Erythroblast (primary cell): Measurements from ENCODE around the gene GBP7.

ENCODE experiments used
- DNase-seq, 2 experiments: peaks; one replicate each; lab custom pipeline; 2025; lab: John Stamatoyannopoulos, UW
- GATA1 ChIP-seq: IDR thresholded peaks from 2 replicates; pipeline ENCODE4 v1.6.1; 2011; ENCODE audit warnings: low read depth, mild to moderate bottlenecking, control low read depth, low read length, moderate library complexity
- POLR2A ChIP-seq: IDR thresholded peaks from 2 replicates; pipeline ENCODE4 v1.6.1; 2011; ENCODE audit warnings: mild to moderate bottlenecking, low read length

The GBP7 gene

DNA sequence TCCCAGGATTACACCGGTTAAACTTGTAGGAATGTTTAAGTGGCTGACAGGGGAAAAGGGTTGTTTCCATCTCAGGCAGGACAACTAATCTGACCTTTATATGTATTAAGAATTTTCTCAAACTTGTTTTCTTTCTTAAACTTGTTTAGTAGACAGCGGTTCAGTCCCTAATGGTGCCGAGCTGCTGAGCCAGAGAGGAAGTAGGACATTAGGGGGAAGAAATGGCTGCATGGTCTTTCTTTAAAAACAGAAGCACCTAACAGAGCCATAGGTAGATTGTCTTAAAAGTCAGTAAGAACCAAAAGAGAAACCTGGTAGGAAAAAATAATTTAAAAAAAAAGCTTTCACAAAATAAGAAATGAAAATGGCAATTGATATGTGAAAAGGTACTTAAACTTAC lies 19.7 kb upstream of the GBP7 start:
- no peak for DNase-seq
- TF ChIP-seq GATA1: no peak
- TF ChIP-seq POLR2A: no peak

DNA sequence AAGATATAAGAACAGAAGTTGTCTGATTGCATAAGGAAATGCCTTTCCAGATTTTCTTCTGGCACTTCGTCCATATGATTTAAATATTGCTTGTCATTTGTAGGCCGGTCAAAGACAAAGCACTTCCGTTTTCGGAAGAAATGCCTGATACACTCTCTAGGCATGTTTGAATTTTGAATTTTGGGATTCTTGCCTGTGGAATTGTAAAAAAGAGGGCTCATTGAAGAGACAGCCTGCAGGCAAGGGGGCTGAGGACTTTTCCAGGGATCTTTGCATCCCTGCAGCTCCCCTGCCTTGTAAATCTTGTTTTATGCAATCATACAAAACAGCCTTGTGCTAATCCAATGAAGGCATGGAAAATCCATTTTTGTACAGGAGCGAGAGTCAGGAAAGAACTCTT lies 15.5 kb upstream of the GBP7 start:
- TF ChIP-seq POLR2A (no peak), GATA1 (no peak)

DNA sequence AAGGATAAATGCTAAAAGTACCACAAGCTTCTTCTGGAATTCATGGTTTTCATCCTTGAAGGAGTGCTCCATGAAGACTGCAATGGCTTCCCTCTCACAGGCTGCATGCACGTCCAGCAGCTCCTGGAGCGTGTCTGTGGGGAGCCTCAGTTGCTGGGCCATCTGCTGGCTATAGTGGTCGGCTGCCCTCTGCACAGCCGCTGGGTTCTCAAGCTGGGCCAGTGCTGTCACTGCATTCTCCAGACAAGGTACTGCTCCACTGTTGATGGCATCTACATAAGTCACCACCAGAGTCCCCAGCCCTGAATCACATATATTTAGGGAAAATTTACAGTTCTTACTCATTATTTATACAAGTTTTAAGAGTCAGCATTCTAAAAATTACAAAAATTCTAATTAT lies 14.2 kb upstream of the GBP7 start:
- no peak for TF ChIP-seq POLR2A
- TF ChIP-seq GATA1: no peak
- DNase-seq: no peak

More for the DNA sequence above, 15.5 kb upstream of the GBP7 start:
- no peak for DNase-seq

DNA sequence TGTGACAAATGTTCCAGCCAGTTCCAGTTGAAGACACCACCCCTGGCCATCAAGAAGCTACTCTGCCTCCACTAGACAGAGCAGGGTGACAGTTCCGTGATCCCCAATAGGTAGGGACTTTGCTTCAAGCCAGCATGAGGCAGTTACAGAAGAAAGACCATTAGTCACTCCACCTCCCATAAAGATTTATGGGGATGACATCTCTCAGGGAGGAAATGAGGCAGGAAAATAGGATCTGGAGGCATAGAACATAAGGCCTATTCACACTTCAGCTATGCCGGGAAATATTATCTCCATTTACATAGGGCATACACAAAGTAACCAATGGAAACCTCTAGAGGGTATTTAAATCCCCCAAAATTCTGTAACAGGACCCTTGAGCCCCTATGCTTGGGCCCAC lies 3.5 kb upstream of the GBP7 start:
- TF ChIP-seq POLR2A (no peak), GATA1 (no peak)

GRCh38 chr1:89176971-89177370 lies 1.2 kb upstream of the GBP7 start:
- no peak for DNase-seq
- TF ChIP-seq POLR2A (no peak), GATA1 (no peak)

More for the DNA sequence above, 3.5 kb upstream of the GBP7 start:
- DNase-seq: no peak

GRCh38 chr1:89174491-89174890 lies 1.3 kb downstream of the GBP7 start:
- no peak for TF ChIP-seq GATA1
- no peak for TF ChIP-seq POLR2A

GRCh38 chr1:89172468-89173143 lies 3.2 kb downstream of the GBP7 start:
- TF ChIP-seq POLR2A (no peak), GATA1 (no peak)

More at GRCh38 chr1:89174491-89174890, 1.3 kb downstream of the GBP7 start:
- DNase-seq: no peak

GRCh38 chr1:89171067-89171438 lies 4.8 kb downstream of the GBP7 start:
- TF ChIP-seq GATA1: no peak
- no peak for TF ChIP-seq POLR2A
- no peak for DNase-seq

More at GRCh38 chr1:89172468-89173143, 3.2 kb downstream of the GBP7 start:
- DNase-seq: no peak

DNA sequence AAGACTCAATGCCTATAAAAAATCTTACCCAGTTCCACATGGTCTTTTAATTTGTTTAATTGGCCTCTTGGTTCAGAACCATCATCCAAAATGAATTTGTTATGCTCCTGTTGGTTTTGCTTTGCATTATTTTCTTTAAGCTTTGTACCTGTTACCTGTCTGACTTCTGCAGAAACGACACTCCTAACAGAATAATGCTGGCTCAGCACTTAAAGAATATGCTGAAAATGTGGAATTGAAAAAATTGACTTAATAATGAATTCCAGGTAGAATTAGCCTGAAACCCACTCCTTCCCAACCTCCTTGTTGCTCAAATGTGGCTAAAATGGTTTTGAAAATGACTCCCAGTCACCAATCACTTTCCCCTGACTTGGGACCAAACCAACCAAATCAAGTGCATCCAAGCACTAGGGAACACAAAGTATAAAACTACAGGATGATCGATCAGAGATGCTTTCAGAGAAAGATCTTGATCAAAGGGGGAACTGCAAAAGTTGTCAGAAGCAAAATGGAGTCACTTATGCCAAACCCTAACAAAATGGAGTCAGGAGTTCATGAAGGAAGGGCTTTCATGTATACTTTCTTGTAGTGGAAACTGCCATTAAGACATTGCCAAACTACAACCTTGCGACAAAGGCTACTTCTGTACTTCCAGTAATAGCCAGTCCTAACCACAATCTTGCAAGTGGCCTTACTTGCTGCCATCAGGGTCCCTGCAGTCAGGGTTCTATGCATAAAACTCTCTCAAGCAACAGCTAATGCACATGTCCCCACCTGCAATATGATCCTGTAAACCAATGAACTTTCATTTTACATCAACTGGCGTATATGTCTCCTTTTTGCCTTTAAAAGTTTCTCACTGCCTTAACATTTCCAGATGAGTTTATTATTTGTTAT lies 5.4 kb downstream of the GBP7 start:
- no peak for TF ChIP-seq GATA1
- no peak for TF ChIP-seq POLR2A
- no peak for DNase-seq

DNA sequence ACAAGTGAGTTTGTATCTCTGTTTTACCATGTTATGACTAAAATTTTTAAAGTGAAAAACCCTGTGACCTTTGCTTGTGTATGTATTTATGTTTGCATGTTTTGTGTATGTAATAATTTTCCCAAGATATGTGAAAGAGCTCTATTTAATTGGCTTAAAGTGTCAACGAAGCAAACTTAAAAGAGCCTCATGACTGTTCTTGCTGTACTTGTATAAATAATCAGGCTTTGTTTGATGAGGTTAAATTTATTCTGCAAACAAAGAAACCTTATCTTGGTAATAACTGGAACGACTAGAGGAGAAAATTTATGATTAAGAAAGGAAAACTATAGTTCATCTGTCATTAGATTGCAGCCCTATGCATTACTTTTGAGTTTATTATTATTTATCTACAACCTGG lies 6.6 kb downstream of the GBP7 start:
- TF ChIP-seq POLR2A (no peak), GATA1 (no peak)

GRCh38 chr1:89167590-89168230 lies 8.1 kb downstream of the GBP7 start:
- no peak for TF ChIP-seq POLR2A
- DNase-seq: no peak

More for the DNA sequence above, 6.6 kb downstream of the GBP7 start:
- no peak for DNase-seq

DNA sequence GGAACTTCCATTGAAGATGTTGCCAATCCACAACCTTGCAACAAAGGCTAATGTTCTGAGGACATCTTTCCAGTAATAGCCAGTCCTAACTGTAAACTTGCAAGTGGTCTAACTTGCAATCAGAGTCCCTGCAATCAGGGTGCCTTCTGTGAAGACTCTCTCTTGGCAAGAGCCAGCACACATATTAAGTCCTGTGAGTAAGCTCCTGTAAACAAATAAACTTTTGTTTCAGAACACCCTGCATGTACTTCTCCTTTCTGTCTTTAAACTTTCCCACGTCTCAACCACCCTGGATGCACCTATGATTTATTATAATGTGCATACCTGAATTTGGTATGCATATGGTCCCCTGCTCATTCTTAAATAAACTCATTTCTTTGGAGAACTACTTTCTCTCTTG lies 9.1 kb downstream of the GBP7 start:
- TF ChIP-seq GATA1 (no peak), POLR2A (no peak)
- DNase-seq: no peak

DNA sequence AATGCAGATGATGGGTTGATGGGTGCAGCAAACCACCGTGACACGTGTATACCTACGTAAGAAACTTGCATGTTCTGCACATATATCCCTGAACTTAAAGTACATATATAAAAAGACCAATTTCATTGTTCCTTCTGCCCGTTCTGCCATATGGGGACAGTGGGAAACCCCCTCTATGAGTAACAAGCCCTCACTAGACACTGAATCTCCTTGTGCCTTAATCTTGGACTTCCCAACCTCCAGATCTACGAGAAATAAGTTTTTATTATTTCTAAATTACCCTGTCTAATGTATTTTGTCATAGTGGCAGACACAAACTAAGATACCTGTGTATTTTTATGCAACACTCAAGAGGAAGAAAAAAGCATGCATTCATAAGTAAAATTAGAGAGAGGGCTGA lies 10.0 kb downstream of the GBP7 start:
- TF ChIP-seq POLR2A (no peak), GATA1 (no peak)
- DNase-seq: no peak

DNA sequence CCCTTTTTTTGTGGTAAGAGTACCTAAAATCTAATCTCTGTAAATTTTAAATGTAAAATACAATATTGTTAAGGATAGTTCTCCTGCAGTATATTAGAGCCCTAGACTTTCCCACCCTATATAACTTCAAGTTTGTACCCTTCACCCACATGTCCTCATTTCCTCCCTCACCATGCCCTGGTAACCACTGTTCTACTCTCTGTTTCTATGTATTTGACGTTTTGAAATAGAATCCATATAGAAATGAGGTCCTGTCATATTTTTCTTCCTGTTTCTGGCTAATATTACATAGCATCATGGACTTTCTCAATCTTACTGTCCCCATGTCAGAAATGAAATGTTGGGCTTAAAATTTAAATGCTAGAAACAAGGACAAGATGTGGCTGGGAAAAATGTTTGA lies 24.8 kb downstream of the GBP7 start:
- no peak for TF ChIP-seq POLR2A
- TF ChIP-seq GATA1: no peak
- no peak for DNase-seq
